DMS53 treated with DMSO at 0.1 percent for 48 hours (cell line): ENCODE data around the gene LRRC31.

Experiments used
- DNase-seq: peaks from one replicate; lab custom pipeline; 2025; ENCODE audit not compliant: unreplicated experiment; lab: John Stamatoyannopoulos, UW

LRRC31 gene

GRCh38 chr3:169869484-169870220 is at the start of gene LRRC31:
Gene LRRC31 (minus strand): TSS chr3:169869935. CDS start chr3:169869807, 128 bp downstream.
- DNase-seq = no peak

- DNase-seq = peak; percentile 19
Measured at GRCh38 chr3:169914321-169914720, 44.6 kb upstream of the LRRC31 start.

GRCh38 chr3:169913323-169913722 is 43.6 kb upstream of the LRRC31 start:
- DNase-seq = no peak

DNA sequence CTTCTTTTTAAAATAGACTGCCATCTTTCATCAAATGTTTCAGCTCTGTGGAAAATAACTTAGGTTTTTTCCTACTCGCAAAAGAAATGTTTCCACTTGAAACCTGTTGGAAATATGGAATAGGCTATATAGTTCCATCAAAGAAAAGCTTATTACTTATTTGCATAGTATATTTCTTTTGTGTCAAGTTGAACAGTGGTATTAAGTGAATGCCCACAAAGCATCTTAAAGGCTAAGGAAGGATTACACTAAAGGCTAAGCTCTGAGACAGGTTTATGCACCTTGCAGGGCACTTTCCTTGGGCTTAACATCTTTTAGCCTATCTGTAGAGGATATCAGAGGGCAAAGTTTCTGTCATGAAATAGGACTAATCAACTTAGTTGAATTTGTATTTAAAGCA is 41.5 kb upstream of the LRRC31 start, which contains the start of gene SAMD7:
Gene SAMD7, plus strand, starts transcription at position 301 of the 400 bp plus-strand sequence. CDS start 7,927 bp downstream, outside the sequence.
- DNase-seq = no peak

GRCh38 chr3:169907944-169908343 is 38.2 kb upstream of the LRRC31 start:
- no peak for DNase-seq

- no peak for DNase-seq
Measured at GRCh38 chr3:169907476-169907875, 37.7 kb upstream of the LRRC31 start.

- DNase-seq = no peak
Measured at GRCh38 chr3:169905404-169905803, 35.7 kb upstream of the LRRC31 start.

DNA sequence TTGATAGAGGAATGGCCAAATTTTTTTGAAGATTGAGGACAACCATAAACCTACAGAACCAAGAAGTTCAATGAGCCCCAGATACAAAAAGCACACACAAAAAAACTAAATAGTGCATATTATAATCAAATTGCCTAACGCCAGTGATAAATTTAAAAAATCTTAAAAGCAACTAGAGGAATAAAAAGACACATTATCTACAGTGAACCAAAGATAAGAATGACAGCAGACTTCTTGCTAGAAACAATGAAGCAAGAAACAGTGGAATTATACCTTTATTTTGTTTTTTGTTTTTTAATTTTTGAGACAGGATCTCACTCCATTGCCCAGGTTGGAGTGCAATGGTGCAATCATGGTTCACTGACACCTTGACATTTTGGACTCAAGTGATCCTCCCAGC is 31.7 kb upstream of the LRRC31 start:
- no peak for DNase-seq

GRCh38 chr3:169897284-169897683 is 27.5 kb upstream of the LRRC31 start:
- DNase-seq = no peak

DNA sequence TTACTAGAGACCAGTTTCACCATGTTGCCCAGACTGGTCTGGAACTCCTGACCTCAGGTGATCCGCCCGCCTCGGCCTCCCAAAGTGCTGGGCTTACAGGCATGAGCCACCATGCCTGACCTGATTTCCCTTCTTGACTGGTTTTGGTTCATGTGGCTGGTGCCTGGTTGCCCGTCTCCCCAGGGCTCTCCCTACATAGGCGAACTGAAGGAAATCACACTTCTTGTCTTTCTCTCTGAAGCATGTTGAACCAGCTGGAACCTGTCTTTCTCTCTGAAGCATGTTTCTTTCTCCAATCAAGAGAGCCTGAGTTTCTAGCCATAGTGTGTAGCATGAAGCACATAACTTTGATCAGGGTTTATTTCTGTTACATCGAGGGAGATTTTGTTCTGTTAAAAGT is 25.3 kb upstream of the LRRC31 start:
- no peak for DNase-seq

DNA sequence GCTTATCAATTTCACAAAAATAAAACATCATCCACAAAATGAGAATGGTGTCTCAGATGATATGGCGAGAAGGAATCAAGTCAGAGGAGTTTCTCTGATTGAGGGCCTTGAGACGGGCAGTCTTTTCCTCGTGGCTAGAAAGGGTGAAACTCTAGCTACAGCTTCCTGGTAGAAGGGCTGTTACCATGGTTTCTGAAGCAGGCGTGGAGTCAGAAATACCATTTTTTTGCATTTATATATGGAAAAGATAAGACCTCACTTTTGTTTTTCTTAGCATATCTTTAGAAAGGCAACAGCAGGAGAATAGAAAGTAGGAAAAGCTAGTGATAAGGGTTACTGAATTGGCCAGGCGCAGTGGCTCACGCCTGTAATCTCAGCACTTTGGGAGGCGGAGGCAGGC is 24.4 kb upstream of the LRRC31 start:
- DNase-seq = no peak

DNA sequence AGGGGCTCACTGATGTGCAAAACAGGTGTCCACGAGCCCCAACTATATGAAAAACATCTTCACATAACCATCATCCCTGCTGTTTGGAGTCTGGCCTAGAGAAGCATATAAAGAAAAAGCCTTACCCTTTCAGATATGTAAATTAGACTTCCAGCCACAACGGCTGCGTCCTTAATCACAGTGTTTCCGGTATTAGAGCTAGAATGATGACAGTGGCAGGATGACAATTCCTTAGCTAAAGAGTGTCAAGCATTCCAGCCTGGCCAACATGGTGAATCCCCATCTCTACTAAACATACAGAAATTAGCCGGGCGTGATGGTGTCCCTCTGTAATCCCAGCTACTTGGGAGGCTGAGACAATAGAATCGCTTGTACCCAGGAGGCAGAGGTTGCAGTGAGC is 22.2 kb upstream of the LRRC31 start:
- DNase-seq = no peak

DNA sequence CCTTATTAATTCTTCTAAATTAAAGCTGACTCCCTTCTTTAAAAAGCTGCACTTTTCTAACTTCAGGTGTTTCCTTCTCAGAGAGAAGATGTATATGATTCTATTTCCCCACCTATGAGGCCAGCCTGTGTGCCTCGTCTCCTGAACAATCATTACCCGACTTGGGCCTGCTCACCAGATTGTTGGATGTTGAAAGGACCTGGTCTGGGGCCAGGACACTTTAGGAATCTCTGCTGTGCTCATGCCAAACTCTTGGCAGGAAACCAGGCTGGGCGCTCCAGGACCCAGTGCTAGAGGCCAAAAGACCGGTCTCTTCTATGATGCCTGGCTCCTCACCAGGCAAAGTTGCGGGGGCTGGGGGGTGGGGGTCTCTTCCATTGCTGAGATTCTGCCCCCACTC is 16.9 kb upstream of the LRRC31 start:
- no peak for DNase-seq

DNA sequence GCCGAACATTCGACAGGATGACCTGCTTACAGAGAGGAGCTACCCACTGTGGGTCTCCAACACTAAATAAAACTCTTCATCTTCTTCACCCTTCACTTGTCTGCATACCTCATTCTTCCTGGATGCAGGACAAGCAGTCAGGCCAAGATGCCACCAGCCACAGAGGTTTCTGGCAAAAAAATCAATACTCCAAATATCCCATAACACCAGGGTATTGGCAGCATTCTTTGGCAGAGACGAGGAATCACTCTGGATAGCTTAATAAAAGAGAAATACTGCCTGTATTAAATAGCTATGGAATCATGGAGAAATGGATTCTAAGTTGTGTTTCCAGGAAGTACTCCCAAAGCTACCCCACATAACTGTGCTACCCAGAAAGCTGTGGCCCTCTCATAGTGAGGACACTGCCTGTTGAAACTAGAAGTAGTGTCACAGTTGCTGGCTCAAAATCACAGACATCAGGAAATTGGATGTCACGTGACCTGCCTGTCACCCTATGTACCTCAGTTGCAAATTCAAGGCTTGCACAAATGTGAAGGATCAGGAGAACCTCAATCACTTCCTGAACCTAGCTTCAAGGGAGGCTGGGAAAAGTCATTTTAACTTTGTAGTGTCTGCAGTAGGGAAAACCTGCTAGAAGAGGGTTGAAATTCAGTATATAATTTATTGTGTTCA is 11.0 kb upstream of the LRRC31 start:
- DNase-seq = no peak

GRCh38 chr3:169879845-169880575 is 10.3 kb upstream of the LRRC31 start:
- no peak for DNase-seq

- DNase-seq = no peak
Measured at GRCh38 chr3:169879013-169879557, 9.3 kb upstream of the LRRC31 start.

- no peak for DNase-seq
Measured at GRCh38 chr3:169871129-169871886, 1.6 kb upstream of the LRRC31 start.

DNA sequence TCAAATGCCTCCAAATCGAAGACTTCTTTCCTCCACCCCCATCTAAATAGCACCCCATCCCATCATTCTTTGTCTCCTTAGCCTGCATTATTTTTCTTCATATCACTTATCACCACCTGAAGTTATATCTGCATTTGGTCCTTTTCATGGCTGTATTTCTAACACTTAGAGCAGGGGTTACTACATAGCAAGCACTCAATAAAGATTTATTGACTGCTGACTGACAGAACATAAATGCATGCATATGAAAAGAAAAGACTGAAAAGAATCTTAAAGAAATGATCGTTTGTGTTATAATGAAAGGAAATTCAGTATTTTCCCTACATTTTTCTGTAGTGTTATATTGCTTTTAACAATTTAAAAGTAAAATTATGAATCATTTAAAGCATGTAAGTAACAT is 1.4 kb downstream of the LRRC31 start:
- no peak for DNase-seq

GRCh38 chr3:169867584-169868210 is 2.0 kb downstream of the LRRC31 start:
- no peak for DNase-seq

DNA sequence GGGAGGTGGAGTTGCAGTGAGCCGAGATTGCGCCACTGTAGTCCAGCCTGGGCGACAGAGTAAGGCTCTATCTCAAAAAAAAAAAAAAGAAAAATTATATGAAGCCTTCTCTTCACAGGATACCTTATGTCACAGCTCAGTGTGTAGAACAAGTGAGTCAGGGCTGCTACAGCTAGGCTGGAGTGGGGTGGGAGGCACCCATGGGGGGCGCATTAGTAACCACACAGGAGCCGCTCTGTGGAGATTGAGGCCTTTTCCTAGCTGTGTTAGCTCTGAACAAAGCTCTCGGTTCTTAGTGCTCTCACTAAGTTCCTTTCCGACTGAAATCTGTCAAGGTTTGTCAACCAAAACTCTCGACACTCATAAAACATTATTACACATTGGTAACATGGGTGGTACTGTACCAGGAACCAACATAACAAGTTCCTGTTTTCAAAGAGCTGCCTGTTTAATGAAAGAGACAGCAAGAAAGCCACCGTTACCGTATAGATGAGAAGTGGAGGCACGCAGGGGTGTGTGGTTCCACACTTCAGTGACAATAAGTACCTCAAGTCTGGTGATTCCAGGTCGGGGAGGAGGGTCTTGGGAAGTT is 4.5 kb downstream of the LRRC31 start:
- no peak for DNase-seq
